ENCODE results near the gene C16orf92. TPM values are rescaled to one million over a fixed set of nuclear protein-coding genes. Genes with fewer than 3 reads are reported as not detected.

The C16orf92 gene
- total and polyA plus RNA-seq, 2 of the 13 experiments (the other 11 are each of a cell fraction or from before 2014, with no cell fraction given): not detected

- TF ChIP-seq SKI (IDR thresholded peaks at IDR 0.05; ENCODE audit: partially characterized antibody) (no peak), NBN (conservative IDR thresholded peaks at IDR 0.05) (no peak), SKIL (CRISPR knock-in tag; IDR thresholded peaks at IDR 0.05; ENCODE audit: borderline replicate concordance) (peak; percentile 58; the same call in 1 of the 2 replicates), EED (CRISPR knock-in tag; IDR thresholded peaks at IDR 0.05) (peak; percentile 91; the same call in 1 of the 2 replicates), CCDC6 (CRISPR knock-in tag; IDR thresholded peaks at IDR 0.05) (peak; percentile 88; the same call in 1 of the 2 replicates), ZNF230 (CRISPR knock-in tag; IDR thresholded peaks at IDR 0.05) (peak; percentile 94), TRIM22 (IDR thresholded peaks at IDR 0.05) (no peak), ZNF775 (CRISPR knock-in tag; IDR thresholded peaks at IDR 0.05; ENCODE audit: borderline replicate concordance) (peak; percentile 70; the same call in 1 of the 2 replicates), ZBED4 (CRISPR knock-in tag; IDR thresholded peaks at IDR 0.05; ENCODE audit: borderline replicate concordance) (peak; percentile 77), ZNF577 (CRISPR knock-in tag; IDR thresholded peaks at IDR 0.05; ENCODE audit: borderline replicate concordance, low read depth) (no peak), MTF2 (CRISPR knock-in tag; IDR thresholded peaks at IDR 0.05; ENCODE audit: borderline replicate concordance) (no peak; the same call in 1 of the 2 replicates), NFE2L2 (IDR thresholded peaks at IDR 0.05; ENCODE audit: low read length) (no peak), ZNF232 (CRISPR knock-in tag; IDR thresholded peaks at IDR 0.05; ENCODE audit: borderline replicate concordance) (peak; percentile 88), FIP1L1 (IDR thresholded peaks at IDR 0.05; ENCODE audit: borderline replicate concordance, insufficient read depth, low read depth, low read length) (0 out of 2 replicates have a peak, but pooled peaks have one; percentile 31), ZNF383 (CRISPR knock-in tag; IDR thresholded peaks at IDR 0.05; ENCODE audit: borderline replicate concordance) (no peak), BCLAF1 (IDR thresholded peaks at IDR 0.05) (no peak), ETV6 (CRISPR knock-in tag; conservative IDR thresholded peaks at IDR 0.05) (peak; percentile 86), RELA (CRISPR knock-in tag; IDR thresholded peaks at IDR 0.05) (peak; percentile 93; the same call in 1 of the 2 replicates), ZIK1 (CRISPR knock-in tag; IDR thresholded peaks at IDR 0.05; ENCODE audit: borderline replicate concordance, low read depth) (peak; percentile 97)
These were observed 29.8 kb downstream of the C16orf92 start (continued) for GRCh38 chr16:30052671-30053372.
